ENCODE data around the gene TSPAN14. TPM values are rescaled to one million over a fixed set of nuclear protein-coding genes. Genes with fewer than 3 reads are reported as not detected.
"Not testable (repeated sequence)": the region's sequence is repeated elsewhere in the genome, so short reads cannot be mapped to it uniquely, and the experiment has no call there.

TSPAN14 gene
- total RNA-seq, 1 donor from 2014 or later = 126 TPM

- Mint-ChIP-seq H3K36me3 (ENCODE audit: insufficient read depth) (peaks cover 5% of the 10 kb centered on the region), H3K27me3 (no peaks in the 10 kb centered on the region), H3K4me3 (ENCODE audit: low read depth) (peak overlapping the region; percentile 9), H3K9me3 (ENCODE audit: low read depth) (no peaks in the 10 kb centered on the region), H3K27ac (peak overlapping the region; percentile 83), H3K4me1 (ENCODE audit: low read depth) (peaks cover 68% of the 10 kb centered on the region)
- no peak for DNase-seq (ENCODE audit: low spot score, unreplicated experiment)
- TF ChIP-seq, protein P1, sequence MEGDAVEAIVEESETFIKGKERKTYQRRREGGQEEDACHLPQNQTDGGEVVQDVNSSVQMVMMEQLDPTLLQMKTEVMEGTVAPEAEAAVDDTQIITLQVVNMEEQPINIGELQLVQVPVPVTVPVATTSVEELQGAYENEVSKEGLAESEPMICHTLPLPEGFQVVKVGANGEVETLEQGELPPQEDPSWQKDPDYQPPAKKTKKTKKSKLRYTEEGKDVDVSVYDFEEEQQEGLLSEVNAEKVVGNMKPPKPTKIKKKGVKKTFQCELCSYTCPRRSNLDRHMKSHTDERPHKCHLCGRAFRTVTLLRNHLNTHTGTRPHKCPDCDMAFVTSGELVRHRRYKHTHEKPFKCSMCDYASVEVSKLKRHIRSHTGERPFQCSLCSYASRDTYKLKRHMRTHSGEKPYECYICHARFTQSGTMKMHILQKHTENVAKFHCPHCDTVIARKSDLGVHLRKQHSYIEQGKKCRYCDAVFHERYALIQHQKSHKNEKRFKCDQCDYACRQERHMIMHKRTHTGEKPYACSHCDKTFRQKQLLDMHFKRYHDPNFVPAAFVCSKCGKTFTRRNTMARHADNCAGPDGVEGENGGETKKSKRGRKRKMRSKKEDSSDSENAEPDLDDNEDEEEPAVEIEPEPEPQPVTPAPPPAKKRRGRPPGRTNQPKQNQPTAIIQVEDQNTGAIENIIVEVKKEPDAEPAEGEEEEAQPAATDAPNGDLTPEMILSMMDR (IDR thresholded peaks at IDR 0.05; ENCODE audit: unreplicated experiment) = no peak
These were observed 37.5 kb upstream of the TSPAN14 start for GRCh38 chr10:80416479-80417098.

DNA sequence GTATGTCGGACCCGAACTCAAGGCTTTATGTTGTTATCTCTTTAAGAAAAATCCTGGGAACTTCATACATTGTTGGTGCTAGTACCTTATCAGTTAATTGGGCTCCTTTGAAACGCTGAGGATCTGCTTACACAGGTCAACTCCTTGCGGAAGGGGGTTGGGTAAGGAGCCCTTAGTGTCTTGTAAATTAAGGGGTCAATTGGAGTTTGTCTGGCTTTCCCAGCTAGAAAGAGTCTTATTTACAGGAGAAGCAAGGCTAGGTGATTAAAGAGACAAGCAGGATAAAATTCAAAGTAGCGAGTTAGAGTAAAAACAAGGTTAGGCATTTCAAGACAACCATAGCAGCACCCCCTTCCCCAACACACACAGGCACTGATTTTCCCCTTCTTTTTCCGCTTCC is 36.9 kb upstream of the TSPAN14 start:
- peak overlapping the region; percentile 83 for H3K27ac Mint-ChIP-seq
- H3K27me3 Mint-ChIP-seq = not testable (repeated sequence)
- peaks cover 63% of the 10 kb centered on the region for H3K4me1 Mint-ChIP-seq (ENCODE audit: low read depth)

DNA sequence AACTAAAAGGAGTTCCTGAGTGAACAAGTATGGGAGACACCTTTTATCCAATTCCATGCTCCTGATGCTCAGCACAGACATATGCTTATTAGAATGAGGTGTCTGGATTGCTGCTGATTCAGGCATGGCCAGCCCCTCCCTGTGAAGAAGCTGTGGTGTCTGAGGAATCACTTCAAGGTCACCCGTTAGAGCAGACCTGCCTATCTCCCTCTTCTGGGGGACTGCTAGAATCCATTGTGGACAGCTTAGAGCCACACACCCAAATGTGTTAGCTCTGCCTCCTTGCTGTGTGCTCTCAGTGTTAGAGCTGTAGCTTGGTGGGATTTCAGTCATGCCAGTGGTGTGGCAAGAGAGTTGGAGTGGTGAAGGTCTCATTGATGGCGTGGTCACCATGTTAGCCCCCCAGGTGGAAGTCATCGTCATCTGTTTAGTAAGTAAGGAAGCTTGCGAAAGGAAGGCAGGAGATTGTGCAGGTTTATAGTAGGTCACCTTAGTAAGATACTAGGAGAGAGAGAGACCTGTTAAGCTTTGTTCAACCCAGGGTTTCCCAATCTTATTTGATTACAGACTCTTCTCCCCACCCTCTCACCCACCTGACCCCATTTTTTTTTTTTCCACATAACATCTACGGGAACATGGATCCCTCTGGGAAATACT is 32.9 kb upstream of the TSPAN14 start:
- Mint-ChIP-seq H3K4me1 (ENCODE audit: low read depth) (peaks cover 25% of the 10 kb centered on the region), H3K27ac (peak overlapping the region; percentile 86), H3K4me3 (ENCODE audit: low read depth) (no peak overlapping the region), H3K27me3 (no peaks in the 10 kb centered on the region), H3K9me3 (ENCODE audit: low read depth) (no peaks in the 10 kb centered on the region), H3K36me3 (ENCODE audit: insufficient read depth) (peaks cover 20% of the 10 kb centered on the region)
- TF ChIP-seq, protein P1 (IDR thresholded peaks at IDR 0.05; ENCODE audit: unreplicated experiment) = no peak
- no peak for DNase-seq (ENCODE audit: low spot score, unreplicated experiment)

More for the DNA sequence above, 36.9 kb upstream of the TSPAN14 start:
- not testable (repeated sequence) for DNase-seq (ENCODE audit: low spot score, unreplicated experiment); H3K9me3 Mint-ChIP-seq (ENCODE audit: low read depth); H3K36me3 Mint-ChIP-seq (ENCODE audit: insufficient read depth)
- peak overlapping the region; percentile 14 for H3K4me3 Mint-ChIP-seq (ENCODE audit: low read depth)

- Mint-ChIP-seq H3K36me3 (ENCODE audit: insufficient read depth) (peaks cover 22% of the 10 kb centered on the region), H3K9me3 (ENCODE audit: low read depth) (no peaks in the 10 kb centered on the region), H3K4me1 (ENCODE audit: low read depth) (peaks cover 18% of the 10 kb centered on the region), H3K27ac (peak overlapping the region; percentile 24), H3K4me3 (ENCODE audit: low read depth) (no peak overlapping the region), H3K27me3 (no peaks in the 10 kb centered on the region)
- DNase-seq (ENCODE audit: low spot score, unreplicated experiment) = no peak
- TF ChIP-seq, protein P1 (IDR thresholded peaks at IDR 0.05; ENCODE audit: unreplicated experiment) = no peak
These were observed 32.2 kb upstream of the TSPAN14 start for GRCh38 chr10:80421707-80422536.

DNA sequence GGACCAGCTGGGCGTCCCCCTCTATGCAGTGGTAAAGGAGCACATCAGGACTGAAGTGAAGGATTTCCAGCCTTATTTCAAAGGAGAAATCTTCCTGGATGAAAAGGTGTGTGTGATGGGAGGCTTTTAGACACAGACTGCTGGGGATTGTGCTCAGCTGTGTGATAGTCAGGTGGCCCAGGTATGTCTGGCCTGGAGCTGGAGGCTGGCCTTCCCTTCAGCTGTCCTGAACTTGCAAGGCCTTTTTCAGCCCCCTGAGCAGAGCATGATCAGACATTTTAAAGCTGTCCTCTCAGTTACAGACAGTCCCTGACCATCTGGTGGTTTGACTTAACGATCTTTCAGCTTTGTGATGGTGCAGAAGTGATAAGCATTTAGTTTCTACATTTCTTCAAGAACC is 28.2 kb upstream of the TSPAN14 start:
- H3K4me1 Mint-ChIP-seq (ENCODE audit: low read depth) = peaks cover 1% of the 10 kb centered on the region
- peaks cover 43% of the 10 kb centered on the region for H3K36me3 Mint-ChIP-seq (ENCODE audit: insufficient read depth)
- no peaks in the 10 kb centered on the region for H3K9me3 Mint-ChIP-seq (ENCODE audit: low read depth)
- no peaks in the 10 kb centered on the region for H3K27me3 Mint-ChIP-seq
- TF ChIP-seq, protein P1 (IDR thresholded peaks at IDR 0.05; ENCODE audit: unreplicated experiment) = no peak
- no peak overlapping the region for H3K4me3 Mint-ChIP-seq (ENCODE audit: low read depth)
- no peak for DNase-seq (ENCODE audit: low spot score, unreplicated experiment)
- H3K27ac Mint-ChIP-seq = no peak overlapping the region
